ENCODE data around the gene KRTAP10-1.

KRTAP10-1 gene

DNA sequence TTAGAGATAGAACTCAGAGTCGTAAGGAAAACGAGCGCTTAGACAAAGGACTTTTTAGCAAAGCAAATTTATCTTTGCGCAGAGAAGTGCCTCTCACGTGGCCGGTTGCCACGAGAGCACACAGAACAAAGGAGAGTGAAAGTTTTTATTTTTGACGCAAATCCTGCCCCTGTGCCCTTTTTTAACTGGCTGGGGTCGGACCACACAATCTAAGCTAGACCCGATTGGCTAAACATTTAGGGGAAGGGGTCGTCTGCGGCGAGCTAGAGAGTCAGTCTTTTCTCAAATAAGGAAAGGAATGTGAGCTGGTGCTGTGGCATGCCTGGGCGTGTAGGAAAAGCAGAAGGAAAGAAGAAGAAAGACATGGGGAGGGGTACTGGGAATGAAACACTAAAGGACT, 8.9 kb upstream of the KRTAP10-1 start:
- no peak for DNase-seq (ENCODE audit: low read depth in 1 of 2, low spot score in 1 of 2)

DNA sequence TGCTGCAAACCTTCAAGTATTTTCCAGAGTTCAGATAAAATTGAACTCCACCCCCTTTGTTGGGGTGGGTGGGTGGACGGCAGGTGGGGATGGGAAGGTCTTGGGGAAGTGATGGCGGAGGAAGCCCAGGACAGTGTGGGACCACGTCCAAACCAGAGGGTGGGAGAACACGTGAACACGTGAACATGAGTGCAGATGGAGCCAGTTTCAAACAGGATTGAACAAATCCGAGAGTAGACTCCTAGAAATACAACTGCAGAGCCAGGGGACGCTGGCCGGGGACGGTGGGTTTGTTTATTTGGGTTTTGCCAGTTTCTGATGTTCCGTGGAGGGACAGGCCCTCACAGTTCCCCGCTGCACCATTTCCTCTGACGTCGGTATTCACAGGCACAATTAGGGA, 8.4 kb upstream of the KRTAP10-1 start:
- DNase-seq (ENCODE audit: low read depth in 1 of 2, low spot score in 1 of 2), result no peak

DNA sequence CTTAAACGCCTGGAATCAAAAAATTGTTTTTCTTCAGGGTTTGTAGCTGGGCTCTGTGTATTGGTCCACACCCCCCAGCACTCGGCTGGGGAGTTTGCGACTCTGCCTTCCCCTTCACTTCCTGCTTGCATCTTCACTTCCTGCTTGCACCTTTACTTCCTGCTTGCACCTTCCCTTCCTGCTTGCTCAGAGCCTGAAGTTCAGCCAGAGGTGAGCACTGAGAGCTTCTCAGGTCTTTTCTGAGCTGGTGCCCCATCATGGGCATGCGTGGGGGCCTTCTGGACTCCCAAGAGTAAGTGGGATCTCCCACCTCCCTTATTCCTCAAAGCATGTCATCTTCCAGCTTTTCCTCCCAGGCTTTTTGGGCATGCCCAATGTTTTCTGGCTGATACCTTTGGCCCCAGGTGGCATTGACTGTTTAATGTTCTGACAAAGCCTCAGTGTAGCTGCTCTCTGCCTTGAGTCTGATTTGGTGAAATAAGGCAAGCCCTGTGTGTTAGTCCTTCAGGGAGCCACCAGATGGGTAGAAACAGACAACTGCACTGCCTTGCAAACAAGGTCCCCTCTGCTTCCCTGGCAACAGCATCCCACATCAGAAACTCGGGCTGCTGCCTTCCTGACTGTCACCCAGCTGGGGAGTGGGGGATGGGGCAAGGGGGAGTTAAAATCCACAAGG, 7.8 kb upstream of the KRTAP10-1 start:
- no peak for DNase-seq (ENCODE audit: low read depth in 1 of 2, low spot score in 1 of 2)

DNA sequence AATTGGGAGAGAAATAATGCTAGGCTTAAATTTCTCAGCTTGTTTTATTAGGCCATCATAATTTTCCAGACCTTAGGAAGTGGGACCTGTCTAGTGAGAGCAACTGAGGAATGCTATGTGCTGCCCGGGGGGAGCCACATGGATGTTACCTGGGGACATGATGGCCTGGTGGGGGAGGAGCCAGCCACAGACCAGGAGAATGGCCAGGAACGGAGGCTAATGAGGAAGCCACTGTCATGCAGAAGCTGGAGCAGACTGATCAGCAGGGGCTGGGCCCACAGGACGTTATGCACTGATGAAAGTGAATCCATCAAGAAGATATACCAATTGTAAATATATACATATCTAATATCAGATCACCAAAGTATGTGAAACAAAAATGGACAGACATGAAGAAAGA, 4.6 kb upstream of the KRTAP10-1 start:
- DNase-seq (ENCODE audit: low read depth in 1 of 2, low spot score in 1 of 2), result no peak

DNA sequence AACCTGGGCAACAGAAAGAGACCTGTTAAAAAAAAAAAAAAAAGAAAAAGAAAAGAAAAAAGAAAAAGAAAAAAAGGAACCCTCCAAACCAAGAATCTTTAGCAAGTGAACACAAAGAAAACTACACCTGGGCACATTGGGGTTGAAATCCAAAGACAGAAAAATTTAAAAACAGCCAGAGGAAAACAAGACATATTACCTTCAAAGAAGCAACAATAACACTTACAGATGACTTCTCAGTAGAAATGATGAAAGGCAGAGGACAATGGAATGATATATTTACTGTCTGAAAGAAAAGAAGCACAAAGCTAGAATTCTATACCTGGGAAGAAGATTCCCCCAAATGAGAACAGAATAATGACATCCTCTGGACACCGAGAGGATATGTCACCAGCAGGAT, 2.7 kb upstream of the KRTAP10-1 start:
- no peak for DNase-seq (ENCODE audit: low read depth in 1 of 2, low spot score in 1 of 2)

DNA sequence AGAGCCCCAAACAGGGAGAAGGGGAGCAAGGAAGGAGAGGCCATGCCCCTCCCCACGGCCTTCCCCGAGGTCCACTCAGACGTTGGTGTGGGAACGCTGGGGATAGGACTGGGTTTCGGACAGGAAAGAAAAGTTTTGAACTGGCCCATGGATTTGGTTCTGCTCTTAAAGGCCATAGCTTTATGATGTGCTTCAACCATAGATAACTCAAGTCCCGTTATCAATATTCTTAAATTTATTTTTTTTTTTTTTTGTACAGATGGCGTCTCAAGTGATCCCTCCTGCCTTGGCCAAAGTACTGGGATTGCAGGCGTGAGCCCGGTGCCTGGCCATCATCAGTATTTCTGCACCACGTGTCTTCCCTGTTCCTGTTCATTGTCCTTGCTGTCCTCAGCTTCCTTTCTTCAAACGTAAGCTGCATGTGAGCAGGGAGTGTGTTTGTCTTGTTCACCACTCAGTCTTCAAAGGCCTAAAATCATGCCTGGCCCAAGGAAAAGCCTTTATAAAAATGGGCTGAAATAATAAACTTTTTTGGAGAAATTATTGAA, 820 bp upstream of the KRTAP10-1 start:
- no peak for DNase-seq (ENCODE audit: low read depth in 1 of 2, low spot score in 1 of 2)

DNA sequence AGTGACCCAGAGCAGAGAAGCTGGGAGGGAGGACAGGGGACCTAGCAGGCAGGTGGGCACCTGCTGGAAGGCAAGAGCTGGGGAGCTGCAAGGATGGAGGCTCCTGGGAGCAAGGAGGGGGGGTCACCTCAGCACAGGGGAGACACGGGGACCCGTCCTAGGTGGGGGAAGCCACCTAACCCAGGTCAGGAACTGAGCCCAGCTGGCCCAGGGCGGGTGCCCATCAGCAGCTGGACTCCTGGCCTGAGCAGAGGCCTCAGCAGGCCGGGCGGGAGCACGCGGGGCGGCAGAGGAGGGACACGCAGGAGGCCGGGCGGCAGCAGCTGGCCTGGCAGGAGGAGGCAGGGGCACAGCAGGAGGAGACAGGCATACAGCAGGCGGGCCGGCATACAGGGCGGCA, 949 bp downstream of the KRTAP10-1 start:
- DNase-seq (ENCODE audit: low read depth in 1 of 2, low spot score in 1 of 2), result no peak

DNA sequence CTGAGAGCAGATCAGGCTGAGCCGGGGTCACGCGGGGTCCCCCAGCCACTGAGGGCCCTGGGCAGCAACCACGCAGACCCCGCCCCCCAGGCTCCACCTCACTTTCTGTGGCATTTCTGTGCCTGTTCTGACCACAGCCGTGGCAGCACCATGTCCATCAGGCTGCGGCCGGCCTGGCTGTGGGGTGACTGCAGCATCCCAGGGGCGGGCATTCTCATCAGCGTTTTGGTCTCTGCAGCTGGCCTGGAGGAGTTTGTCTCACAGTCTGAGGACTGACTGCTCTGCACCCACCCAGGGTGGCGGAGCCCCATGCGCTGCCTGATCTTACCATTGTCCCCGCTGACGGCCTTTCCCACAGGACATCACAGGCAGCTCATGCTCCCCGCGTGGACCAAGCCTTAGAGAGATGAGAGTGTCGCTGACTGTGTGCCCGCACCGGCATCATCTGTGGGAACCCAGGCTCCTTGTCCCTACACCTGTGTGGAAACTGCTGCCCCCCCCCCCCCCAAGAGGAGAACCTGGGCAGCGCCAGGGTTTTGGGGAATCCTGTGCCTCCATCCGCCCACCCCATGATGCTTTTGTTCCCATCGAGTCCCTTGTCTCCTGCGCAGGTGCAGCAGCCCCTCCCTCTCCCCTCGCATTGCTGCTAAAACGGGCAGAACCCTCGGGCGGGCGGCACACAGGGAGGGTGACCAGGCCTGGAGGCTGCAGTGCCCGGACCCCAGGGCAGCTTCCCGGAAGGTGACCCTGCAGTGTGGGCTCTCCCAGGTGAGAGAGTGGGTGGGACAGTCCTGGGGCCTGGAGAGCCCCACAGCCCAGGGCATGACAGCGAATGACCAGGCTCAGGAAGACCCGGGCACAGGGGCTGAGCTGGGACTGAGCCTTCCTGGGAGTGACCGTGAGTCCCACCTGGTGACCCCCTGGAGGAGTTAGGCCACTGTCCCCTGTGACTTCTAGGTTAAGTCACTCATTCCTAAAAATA, 1.8 kb downstream of the KRTAP10-1 start:
- no peak for DNase-seq (ENCODE audit: low read depth in 1 of 2, low spot score in 1 of 2)

DNA sequence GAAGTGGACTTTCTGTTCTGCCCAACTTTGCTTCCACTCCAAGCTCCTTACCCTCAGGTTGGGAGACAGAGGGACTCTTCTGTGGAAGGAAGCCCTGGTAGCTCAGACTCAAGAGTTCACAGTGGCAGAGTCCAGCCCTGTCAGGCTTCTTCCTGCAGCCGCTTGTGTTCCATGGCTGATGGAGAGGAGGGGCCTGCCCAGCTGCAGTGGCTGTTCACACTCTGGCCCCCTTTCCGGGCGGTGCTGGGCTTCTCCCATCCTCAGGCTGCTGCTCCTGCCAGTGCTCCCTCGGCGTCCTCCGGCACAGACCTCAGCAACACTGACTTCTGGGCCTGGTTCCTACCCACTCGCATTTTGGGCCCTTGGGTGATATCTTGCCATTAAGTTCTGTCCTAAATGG, 4.0 kb downstream of the KRTAP10-1 start:
- no peak for DNase-seq (ENCODE audit: low read depth in 1 of 2, low spot score in 1 of 2)

DNA sequence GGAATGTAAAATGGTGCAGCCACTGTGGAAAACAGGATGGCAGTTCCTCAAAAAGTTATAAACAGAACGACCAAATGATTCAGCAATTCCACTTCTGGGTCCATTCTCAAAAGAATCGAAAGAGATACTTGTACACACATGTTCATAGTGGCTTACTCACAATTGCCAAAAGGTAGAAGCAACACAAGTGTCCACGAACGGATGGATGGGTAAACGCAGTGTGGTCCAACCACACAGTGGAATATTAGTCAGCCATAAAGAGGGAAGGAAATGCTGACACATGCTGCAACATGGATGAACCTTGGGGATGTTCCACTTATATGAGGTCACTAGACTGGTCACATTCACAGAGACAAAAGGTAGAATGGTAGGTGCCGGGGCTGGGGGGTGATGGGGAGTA, 5.3 kb downstream of the KRTAP10-1 start:
- DNase-seq (ENCODE audit: low read depth in 1 of 2, low spot score in 1 of 2), result no peak

DNA sequence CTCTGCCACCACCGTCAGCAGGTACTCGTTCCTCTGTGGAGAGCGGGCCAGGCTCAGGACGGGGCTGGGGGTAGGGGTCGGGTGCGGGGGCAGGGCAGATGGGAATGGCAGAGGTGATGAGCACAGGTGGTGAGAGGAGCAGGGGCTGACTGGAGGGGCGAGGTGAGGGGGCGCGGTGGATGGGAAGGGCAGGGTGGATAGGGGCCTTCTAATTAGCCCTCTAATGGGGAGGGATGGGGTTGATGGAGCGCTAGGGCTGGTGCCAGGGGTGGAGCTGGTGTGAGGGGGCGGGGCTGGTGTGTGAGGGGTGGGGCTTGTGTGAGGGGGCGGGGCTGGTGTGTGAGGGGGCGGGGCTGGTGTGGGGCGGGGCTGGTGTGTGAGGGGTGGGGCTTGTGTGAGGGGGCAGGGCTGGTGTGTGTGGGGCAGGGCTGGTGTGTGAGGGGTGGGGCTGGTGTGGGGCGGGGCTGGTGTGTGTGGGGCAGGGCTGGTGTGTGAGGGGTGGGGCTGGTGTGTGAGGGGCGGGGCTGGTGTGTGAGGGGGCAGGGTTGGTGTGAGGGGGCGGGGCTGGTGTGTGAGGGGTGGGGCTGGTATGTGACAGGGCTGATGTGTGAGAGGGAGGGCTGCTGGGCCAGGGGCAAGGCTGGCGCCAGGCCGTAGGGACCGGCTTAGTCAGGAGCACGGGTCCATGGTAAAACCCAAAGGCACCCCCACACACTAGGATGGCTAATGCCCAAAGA, 5.9 kb downstream of the KRTAP10-1 start:
- no peak for DNase-seq (ENCODE audit: low read depth in 1 of 2, low spot score in 1 of 2)

DNA sequence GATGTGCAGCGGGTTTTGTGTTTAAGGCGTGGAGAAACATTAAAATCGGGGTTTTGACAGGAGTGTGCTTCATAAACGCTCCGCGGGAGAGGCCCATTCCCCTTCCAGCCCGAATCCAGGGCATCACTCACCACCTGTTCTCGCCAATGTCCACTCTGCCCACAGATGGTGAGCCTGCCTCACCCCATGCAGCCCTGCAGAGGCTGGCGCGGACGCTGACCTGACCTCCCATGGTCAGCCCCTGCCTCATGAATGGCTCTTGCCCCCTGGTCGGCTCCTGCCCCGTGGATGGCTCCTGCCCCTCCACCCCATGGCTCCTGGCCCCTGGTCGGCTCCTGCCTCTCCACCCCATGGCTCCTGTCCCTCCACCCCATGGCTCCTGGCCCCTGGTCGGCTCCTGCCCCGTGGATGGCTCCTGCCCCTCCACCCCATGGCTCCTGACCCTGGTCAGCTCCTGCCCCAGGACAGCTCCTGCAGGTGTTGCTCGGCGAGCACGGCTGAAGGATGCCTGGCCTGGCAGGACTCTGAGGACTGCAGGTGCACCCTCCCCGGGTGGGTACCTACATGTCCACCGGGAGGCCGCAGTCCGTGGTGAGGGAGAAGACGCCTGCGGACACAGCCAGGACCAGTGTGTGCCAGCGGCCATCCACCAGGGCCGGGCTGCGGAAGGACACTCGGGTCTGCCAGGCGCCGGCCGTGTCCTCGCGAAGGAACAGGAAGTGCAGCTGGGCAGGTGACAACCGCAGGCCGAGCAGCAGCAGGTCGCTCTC, 6.7 kb downstream of the KRTAP10-1 start:
- no peak for DNase-seq (ENCODE audit: low read depth in 1 of 2, low spot score in 1 of 2)

DNA sequence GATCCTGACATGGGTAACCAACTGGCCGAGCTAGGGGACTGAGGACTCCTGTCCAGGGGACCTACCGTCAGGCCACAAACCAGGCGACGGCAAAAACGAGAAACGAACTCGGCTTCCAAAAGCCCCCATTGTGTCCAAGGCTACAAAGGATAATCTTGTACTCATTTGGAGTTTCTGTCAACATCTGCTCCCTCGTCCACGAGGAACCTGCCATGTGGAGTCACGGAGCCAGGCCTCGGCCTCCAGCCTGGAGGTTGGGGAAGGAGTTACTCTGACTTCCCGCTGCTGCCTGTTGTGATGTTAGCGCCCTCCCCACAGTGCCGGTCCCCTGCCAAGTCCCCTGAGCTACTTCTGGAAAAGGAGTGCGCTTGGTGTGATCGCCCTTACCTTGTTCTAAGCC, 7.3 kb downstream of the KRTAP10-1 start:
- no peak for DNase-seq (ENCODE audit: low read depth in 1 of 2, low spot score in 1 of 2)

DNA sequence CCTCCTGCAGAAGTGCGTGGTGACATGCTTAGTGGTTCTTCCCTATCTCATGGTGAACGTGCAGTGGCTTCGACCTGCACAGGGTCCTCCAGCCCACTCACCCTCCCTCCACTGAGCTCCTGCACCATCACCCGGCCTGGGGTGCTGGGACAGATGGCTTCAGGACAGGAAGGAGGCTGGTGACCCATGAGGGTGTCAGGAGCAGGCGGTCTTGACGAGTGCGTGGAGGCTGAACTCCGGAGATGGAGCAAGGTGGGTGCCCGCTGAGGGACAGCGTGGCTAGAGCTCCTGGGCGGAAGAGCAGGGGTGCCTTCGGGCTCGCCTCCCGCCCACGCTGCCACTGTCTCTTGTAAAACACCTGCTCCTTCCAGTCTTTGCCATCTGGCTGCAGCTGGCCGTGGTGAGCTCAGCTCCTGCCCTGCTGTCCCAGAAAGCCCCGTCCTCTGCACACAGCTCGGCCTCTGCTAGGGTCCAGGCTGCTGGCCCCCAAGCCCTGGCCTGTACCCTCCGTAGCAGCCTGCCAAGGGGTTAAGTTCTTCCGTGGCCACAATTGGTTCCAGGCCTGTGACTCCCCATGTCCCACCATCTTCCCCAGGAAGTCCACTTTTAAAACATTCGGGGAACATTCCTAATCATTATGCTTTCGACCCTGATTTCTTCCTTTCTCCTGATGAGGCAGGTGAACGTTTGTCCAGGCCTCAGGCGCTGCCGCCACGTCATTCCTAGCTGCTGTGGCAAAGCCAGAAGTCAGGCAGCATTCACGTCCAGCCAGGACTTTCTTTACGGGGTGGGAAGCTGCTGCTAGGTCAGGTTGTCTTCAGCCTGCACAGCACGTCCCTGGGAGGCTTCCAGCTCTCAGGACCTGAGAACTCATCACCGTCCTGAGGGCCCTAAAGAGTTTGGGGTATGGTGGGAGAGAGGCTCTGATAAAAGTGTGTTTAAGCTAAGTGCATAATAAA, 8.1 kb downstream of the KRTAP10-1 start:
- no peak for DNase-seq (ENCODE audit: low read depth in 1 of 2, low spot score in 1 of 2)

DNA sequence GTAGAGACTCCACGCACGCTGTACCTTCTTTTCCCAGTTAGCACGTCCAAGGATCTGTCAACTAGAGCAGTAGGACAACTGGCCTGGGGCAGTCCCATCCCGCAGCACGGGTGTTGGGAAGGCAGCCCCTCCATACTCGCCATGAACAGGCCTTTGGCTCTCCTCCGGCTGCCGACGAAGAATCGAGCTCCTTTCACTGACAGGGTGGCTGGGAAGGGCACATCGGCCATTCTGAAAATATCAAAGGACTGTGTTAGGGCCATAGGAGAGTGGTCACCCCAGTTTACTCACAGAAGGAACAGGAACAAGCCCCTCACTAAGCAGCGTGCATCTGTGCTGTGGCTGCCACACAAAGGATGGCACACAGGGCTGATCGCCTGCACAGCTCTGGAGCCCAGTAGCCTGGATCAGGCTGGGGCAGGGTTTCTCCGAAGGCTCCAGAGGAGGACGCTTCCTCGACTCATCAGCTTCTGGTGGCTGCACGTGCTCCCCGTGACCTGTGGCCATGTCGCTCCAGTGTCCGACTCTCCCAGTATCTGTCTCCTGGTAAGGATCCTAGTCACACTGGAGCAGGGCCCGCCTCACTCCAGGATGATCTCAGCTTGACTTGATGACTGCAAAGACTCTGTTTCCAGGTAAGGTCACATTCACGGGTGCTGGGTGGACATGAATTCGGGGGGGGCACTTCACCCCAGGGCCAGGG, 8.9 kb downstream of the KRTAP10-1 start:
- DNase-seq (ENCODE audit: low read depth in 1 of 2, low spot score in 1 of 2), result no peak

DNA sequence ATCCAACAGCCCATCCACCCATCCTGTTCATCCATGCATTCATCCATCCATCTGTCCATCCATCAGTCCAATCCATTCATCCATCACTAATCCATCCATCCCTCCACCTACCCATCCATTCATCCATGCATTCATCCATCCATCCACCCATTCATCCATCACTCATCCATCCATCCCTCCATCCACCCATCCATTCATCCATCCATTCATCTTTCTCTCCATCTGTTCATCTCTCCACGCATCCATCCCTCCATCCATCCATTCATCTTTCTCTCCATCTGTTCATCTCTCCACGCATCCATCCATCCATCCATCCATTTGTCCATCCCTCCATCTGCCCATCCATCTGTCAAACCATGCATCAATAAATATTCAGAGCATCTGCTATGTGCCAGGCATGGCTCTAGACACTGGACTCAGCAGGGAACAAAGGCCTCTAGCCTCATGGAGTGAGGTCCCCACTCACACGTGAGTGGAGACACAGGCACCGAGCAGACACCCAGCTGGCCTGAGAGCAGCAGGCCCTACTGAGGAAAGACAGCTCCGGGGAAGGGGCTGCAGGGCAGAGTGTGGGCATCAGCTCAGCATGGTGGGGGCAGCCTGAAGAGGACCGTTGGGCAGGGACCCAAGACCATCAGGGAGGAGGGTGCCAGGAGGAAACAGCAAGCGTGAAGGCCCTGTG, 9.6 kb downstream of the KRTAP10-1 start:
- DNase-seq (ENCODE audit: low read depth in 1 of 2, low spot score in 1 of 2), result no peak

DNA sequence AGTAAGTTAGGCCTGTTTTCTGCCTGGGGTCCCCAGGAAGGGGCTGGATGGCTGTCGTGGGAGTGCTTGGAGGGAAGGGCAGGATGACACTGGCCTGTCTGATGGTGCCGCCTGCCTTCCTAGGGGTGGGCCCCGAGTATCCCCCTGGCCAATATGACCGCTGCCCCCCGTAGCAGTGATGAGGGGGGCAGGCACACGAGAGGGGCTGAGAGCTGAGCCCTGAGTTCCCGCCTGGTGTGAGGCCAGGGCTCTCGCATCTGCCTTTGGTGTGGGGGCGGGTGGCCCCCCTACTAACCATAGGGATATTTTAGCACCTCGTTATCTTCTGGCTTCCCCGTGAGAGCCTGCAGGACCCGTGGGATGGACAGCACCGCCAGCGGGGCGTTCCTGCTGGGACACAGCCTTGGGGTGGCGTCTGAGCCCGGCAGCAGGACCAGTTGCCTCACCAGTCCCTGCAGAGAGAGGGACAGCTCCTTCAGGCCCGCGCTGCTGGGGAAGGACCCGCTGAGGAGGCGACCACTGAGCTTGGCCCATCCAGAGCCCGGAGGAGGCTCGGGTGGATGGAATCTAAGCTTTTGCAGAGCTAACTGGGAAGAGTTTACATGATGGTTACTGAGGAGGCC, 10.4 kb downstream of the KRTAP10-1 start:
- no peak for DNase-seq (ENCODE audit: low read depth in 1 of 2, low spot score in 1 of 2)

DNA sequence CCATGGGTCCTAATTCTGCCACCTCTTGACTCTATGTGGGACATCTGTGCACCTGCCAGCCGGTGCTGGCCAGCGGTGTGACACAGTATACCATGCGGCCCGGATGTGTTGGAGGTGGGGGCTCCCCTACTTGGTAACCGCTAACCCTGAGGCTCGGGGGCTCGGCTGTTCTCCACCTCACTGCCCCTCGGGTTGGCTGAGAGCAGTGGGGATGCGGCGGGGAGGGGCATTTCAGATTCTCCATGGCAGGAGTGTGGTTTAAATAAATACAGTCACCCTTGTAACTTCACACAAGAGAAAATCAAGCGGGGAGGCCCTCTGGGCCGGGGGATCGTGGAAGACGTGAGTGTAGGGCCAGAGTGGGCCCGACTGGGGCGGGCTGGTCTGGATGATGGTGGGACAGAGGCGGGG, 11.0 kb downstream of the KRTAP10-1 start:
- DNase-seq (ENCODE audit: low read depth in 1 of 2, low spot score in 1 of 2), result no peak
